HG03108 (cell line): ENCODE measurements around the gene ATL3.
A peak's percentile ranks its signal among the peaks of the same experiment; 100 is the strongest.
"Not testable (repeated sequence)": the region's sequence is repeated elsewhere in the genome, so short reads cannot be mapped to it uniquely, and the experiment has no call there.

Experiments used
- ATAC-seq: cut with Tn5 transposase; IDR thresholded peaks from one replicate; pipeline ENCODE4 v1.9.1; 2021; ENCODE audit warnings: moderate library complexity; ENCODE audit not compliant: unreplicated experiment

ATL3 gene

GRCh38 chr11:63681321-63682065, 10.3 kb upstream of the ATL3 start, which contains the start of gene RTN3:
Gene RTN3, plus strand, starts transcription at chr11:63681500. Its CDS starts 137 bp downstream, at chr11:63681637.
- ATAC-seq, result peak; percentile 87

- peak; percentile 2 for ATAC-seq
Measured at GRCh38 chr11:63680834-63681320, 9.7 kb upstream of the ATL3 start.

- no peak for ATAC-seq
Measured at GRCh38 chr11:63673579-63673978, 2.4 kb upstream of the ATL3 start.

- ATAC-seq, result no peak
Measured at GRCh38 chr11:63672936-63673539, 1.9 kb upstream of the ATL3 start.

GRCh38 chr11:63672156-63672463, 934 bp upstream of the ATL3 start:
- no peak for ATAC-seq

GRCh38 chr11:63670433-63671321, 499 bp downstream of the ATL3 start:
- ATAC-seq, result peak; percentile 46

- no peak for ATAC-seq
Measured at GRCh38 chr11:63670096-63670432, 1.1 kb downstream of the ATL3 start.

GRCh38 chr11:63667995-63668795, 3.0 kb downstream of the ATL3 start:
- ATAC-seq, result no peak

GRCh38 chr11:63666874-63667273, 4.3 kb downstream of the ATL3 start:
- ATAC-seq, result no peak

- ATAC-seq, result no peak
Measured at GRCh38 chr11:63663809-63664208, 7.4 kb downstream of the ATL3 start.

- ATAC-seq, result no peak
Measured at GRCh38 chr11:63660972-63661371, 10.2 kb downstream of the ATL3 start.

- no peak for ATAC-seq
Measured at GRCh38 chr11:63652671-63653070, 18.5 kb downstream of the ATL3 start.

GRCh38 chr11:63643205-63643604, 28.0 kb downstream of the ATL3 start:
- no peak for ATAC-seq

- no peak for ATAC-seq
Measured at GRCh38 chr11:63641727-63642126, 29.4 kb downstream of the ATL3 start.

- no peak for ATAC-seq
Measured at GRCh38 chr11:63639199-63639832, 31.9 kb downstream of the ATL3 start.

GRCh38 chr11:63638436-63638835, 32.7 kb downstream of the ATL3 start:
- ATAC-seq, result not testable (repeated sequence)

GRCh38 chr11:63635762-63636465, 35.3 kb downstream of the ATL3 start:
- ATAC-seq, result no peak

GRCh38 chr11:63629426-63629825, 41.8 kb downstream of the ATL3 start:
- ATAC-seq, result no peak

- no peak for ATAC-seq
Measured at GRCh38 chr11:63623513-63624140, 47.5 kb downstream of the ATL3 start.
